Endothelial cell of umbilical vein (primary cell): ENCODE measurements around the gene TBC1D9B.

Experiments used
- CTCF ChIP-seq, 2 donors: IDR thresholded peaks; 1 replicate in 1 of 2; 2 replicates in 1 of 2; pipeline ENCODE4 v1.5.1; 2011; ENCODE audit warnings: low read length in 2 of 2, mild to moderate bottlenecking in 2 of 2, moderate library complexity in 2 of 2, control low read depth in 1 of 2, inconsistent platforms in 1 of 2, low read depth in 1 of 2; ENCODE audit not compliant: insufficient read depth in 1 of 2; ENCODE audit errors: extremely low read depth in 1 of 2
- EZH2 ChIP-seq: IDR thresholded peaks from 2 replicates; pipeline ENCODE4 v1.6.1; 2012; ENCODE audit warnings: borderline replicate concordance, low read depth, mild to moderate bottlenecking, moderate library complexity, low read length, inconsistent platforms; ENCODE audit not compliant: severe bottlenecking
- POLR2AphosphoS5 ChIP-seq: IDR thresholded peaks from 2 replicates; pipeline ENCODE4 v1.6.1; 2012; ENCODE audit warnings: low read depth, mild to moderate bottlenecking, control low read depth, low read length, moderate library complexity; ENCODE audit not compliant: insufficient read depth

GRCh38 chr5:179836225-179837019 is 71.3 kb downstream of the TBC1D9B start:
- no peak for TF ChIP-seq EZH2
- TF ChIP-seq CTCF (IDR thresholded peaks at IDR 0.05; ENCODE audit: extremely low read depth in 1 of 2, insufficient read depth in 1 of 2, low read depth in 1 of 2, low read length in 2 of 2): no peak
- TF ChIP-seq POLR2AphosphoS5: peak; percentile 18
